ENCODE measurements around the gene ATAD1.

The ATAD1 gene

GRCh38 chr10:87781545-87781944, 36.5 kb downstream of the ATAD1 start:
- H3K4me2 ChIP-seq (ENCODE audit: low read length), result no peak overlapping the region
- no peaks in the 10 kb centered on the region for H4K20me1 ChIP-seq (ENCODE audit: insufficient read depth, low read length)
- no peaks in the 10 kb centered on the region for H3K27me3 ChIP-seq (ENCODE audit: insufficient read depth, low read length)
- no peaks in the 10 kb centered on the region for H3K79me2 ChIP-seq (ENCODE audit: insufficient read depth, low read length)
- no peak overlapping the region for H3K4me3 ChIP-seq (ENCODE audit: low read depth, low read length, poor library complexity, severe bottlenecking)
- no peaks in the 10 kb centered on the region for H3F3A ChIP-seq (ENCODE audit: insufficient read depth, low read length)
- H3K4me1 ChIP-seq (ENCODE audit: insufficient read depth, low read length, severe bottlenecking), result no peaks in the 10 kb centered on the region
- no peak overlapping the region for H2AFZ ChIP-seq (ENCODE audit: low read length)
- peaks cover 77% of the 10 kb centered on the region for H3K36me3 ChIP-seq (ENCODE audit: insufficient read depth, low read length)
- TF ChIP-seq EZH2 (IDR thresholded peaks at IDR 0.05; ENCODE audit: borderline replicate concordance, low read length), result no peak
- TF ChIP-seq CTCF (IDR thresholded peaks at IDR 0.05; ENCODE audit: low read length), result no peak
- H3K9me3 ChIP-seq (ENCODE audit: low read length), result no peaks in the 10 kb centered on the region
- no peak overlapping the region for H3K27ac ChIP-seq (ENCODE audit: low read depth, low read length, poor library complexity, severe bottlenecking)
- no peaks in the 10 kb centered on the region for H3K9me2 ChIP-seq (ENCODE audit: low read depth, low read length)
- no peak overlapping the region for H3K9ac ChIP-seq (ENCODE audit: low read length)

DNA sequence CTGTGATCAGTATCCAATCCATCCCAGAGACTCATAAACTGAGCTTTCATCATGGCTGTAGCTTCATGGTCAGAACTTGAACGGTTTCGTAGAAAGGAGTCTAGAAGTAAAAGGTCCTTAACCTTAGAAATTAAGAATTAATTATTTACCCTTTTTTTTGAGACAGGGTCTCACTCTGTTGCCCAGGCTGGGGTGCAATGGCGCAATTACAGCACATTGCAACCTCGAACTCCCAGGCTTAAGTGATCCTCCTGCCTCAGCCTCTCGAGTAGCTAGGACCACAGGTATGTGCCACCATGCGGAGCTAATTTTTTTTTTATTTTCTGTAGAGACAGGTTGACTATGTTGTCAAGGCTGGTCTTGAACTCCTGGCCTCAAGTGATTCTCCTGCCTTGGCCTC, 41.7 kb downstream of the ATAD1 start:
- no peaks in the 10 kb centered on the region for H3K27me3 ChIP-seq (ENCODE audit: insufficient read depth, low read length)
- H3K27ac ChIP-seq (ENCODE audit: low read depth, low read length, poor library complexity, severe bottlenecking), result no peak overlapping the region
- peaks cover 57% of the 10 kb centered on the region for H3K36me3 ChIP-seq (ENCODE audit: insufficient read depth, low read length)
- TF ChIP-seq CTCF (IDR thresholded peaks at IDR 0.05; ENCODE audit: low read length) (no peak), EZH2 (IDR thresholded peaks at IDR 0.05; ENCODE audit: borderline replicate concordance, low read length) (no peak)
- H3K79me2 ChIP-seq (ENCODE audit: insufficient read depth, low read length), result no peaks in the 10 kb centered on the region
- H3F3A ChIP-seq (ENCODE audit: insufficient read depth, low read length), result no peaks in the 10 kb centered on the region
- no peaks in the 10 kb centered on the region for H4K20me1 ChIP-seq (ENCODE audit: insufficient read depth, low read length)
- no peak overlapping the region for H3K4me3 ChIP-seq (ENCODE audit: low read depth, low read length, poor library complexity, severe bottlenecking)
- H3K4me2 ChIP-seq (ENCODE audit: low read length), result no peak overlapping the region
- no peaks in the 10 kb centered on the region for H3K9me2 ChIP-seq (ENCODE audit: low read depth, low read length)
- no peak overlapping the region for H2AFZ ChIP-seq (ENCODE audit: low read length)
- H3K9me3 ChIP-seq (ENCODE audit: low read length), result no peaks in the 10 kb centered on the region
- no peak overlapping the region for H3K9ac ChIP-seq (ENCODE audit: low read length)
- no peaks in the 10 kb centered on the region for H3K4me1 ChIP-seq (ENCODE audit: insufficient read depth, low read length, severe bottlenecking)

DNA sequence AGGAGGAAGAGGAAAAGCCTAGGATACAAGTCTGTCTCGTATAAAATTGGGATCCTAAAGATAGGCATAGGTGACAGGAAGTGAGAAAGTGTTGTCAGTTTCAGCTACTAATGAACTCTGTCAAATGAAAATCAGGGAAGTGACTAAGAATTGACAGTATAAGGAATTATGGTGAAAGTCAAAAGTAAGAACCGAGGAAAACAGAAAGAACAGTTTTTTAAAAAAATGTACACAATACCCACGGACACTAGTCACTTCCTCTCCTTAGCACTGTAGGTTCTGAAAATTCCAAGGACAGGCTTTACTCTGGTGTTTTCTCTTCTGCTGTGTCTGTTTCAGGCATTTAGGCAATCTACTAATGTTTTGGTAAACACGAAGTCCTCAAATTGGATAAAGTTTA, 42.3 kb downstream of the ATAD1 start:
- Histone ChIP-seq H3K36me3 (ENCODE audit: insufficient read depth, low read length) (peaks cover 57% of the 10 kb centered on the region), H3K27ac (ENCODE audit: low read depth, low read length, poor library complexity, severe bottlenecking) (no peak overlapping the region), H3K27me3 (ENCODE audit: insufficient read depth, low read length) (no peaks in the 10 kb centered on the region)

More for the DNA sequence above, 42.3 kb downstream of the ATAD1 start:
- Histone ChIP-seq H3K4me1 (ENCODE audit: insufficient read depth, low read length, severe bottlenecking) (no peaks in the 10 kb centered on the region), H2AFZ (ENCODE audit: low read length) (no peak overlapping the region), H3F3A (ENCODE audit: insufficient read depth, low read length) (no peaks in the 10 kb centered on the region), H3K4me2 (ENCODE audit: low read length) (no peak overlapping the region), H3K9ac (ENCODE audit: low read length) (no peak overlapping the region), H3K79me2 (ENCODE audit: insufficient read depth, low read length) (no peaks in the 10 kb centered on the region), H3K9me3 (ENCODE audit: low read length) (no peaks in the 10 kb centered on the region), H3K4me3 (ENCODE audit: low read depth, low read length, poor library complexity, severe bottlenecking) (no peak overlapping the region), H4K20me1 (ENCODE audit: insufficient read depth, low read length) (no peaks in the 10 kb centered on the region), H3K9me2 (ENCODE audit: low read depth, low read length) (no peaks in the 10 kb centered on the region)
- TF ChIP-seq CTCF (IDR thresholded peaks at IDR 0.05; ENCODE audit: low read length) (no peak), EZH2 (IDR thresholded peaks at IDR 0.05; ENCODE audit: borderline replicate concordance, low read length) (no peak)

All from OCI-LY1 (cell line).